HCEC 1CT (cell line): Measurements from ENCODE around the gene COL4A2.
"Not testable (repeated sequence)": the region's sequence is repeated elsewhere in the genome, so short reads cannot be mapped to it uniquely, and the experiment has no call there.

Experiments used
- DNase-seq: peaks from one replicate; pipeline ENCODE4 v3.0.0-alpha.2; 2017

Gene COL4A2

GRCh38 chr13:110387451-110388107 is 80.5 kb downstream of the COL4A2 start:
- DNase-seq: peak; percentile 80

GRCh38 chr13:110388108-110388943 is 81.2 kb downstream of the COL4A2 start:
- DNase-seq: peak; percentile 77

- peak; percentile 98 for DNase-seq
Observed at GRCh38 chr13:110390567-110390966, 83.5 kb downstream of the COL4A2 start.

GRCh38 chr13:110391273-110391672 is 84.2 kb downstream of the COL4A2 start:
- DNase-seq: peak; percentile 37

GRCh38 chr13:110392510-110393240 is 85.6 kb downstream of the COL4A2 start:
- no peak for DNase-seq

- DNase-seq: peak; percentile 56
Observed at GRCh38 chr13:110393761-110394160, 86.7 kb downstream of the COL4A2 start.

GRCh38 chr13:110394371-110394841 is 87.3 kb downstream of the COL4A2 start:
- DNase-seq: peak; percentile 100

- not testable (repeated sequence) for DNase-seq
Observed at GRCh38 chr13:110395616-110396015, 88.5 kb downstream of the COL4A2 start.

GRCh38 chr13:110396476-110396875 is 89.4 kb downstream of the COL4A2 start:
- no peak for DNase-seq

GRCh38 chr13:110396913-110397381 is 89.9 kb downstream of the COL4A2 start:
- DNase-seq: peak; percentile 100

- peak; percentile 76 for DNase-seq
Observed at GRCh38 chr13:110397436-110398115, 90.5 kb downstream of the COL4A2 start.

GRCh38 chr13:110398564-110399507 is 91.8 kb downstream of the COL4A2 start:
- DNase-seq: no peak

GRCh38 chr13:110399801-110400200 is 92.7 kb downstream of the COL4A2 start:
- DNase-seq: no peak

- DNase-seq: peak; percentile 69
Observed at GRCh38 chr13:110400786-110401533, 93.9 kb downstream of the COL4A2 start.

- no peak for DNase-seq
Observed at GRCh38 chr13:110402299-110403069, 95.4 kb downstream of the COL4A2 start.

- DNase-seq: peak; percentile 34
Observed at GRCh38 chr13:110403315-110403714, 96.2 kb downstream of the COL4A2 start.

GRCh38 chr13:110403721-110404120 is 96.6 kb downstream of the COL4A2 start:
- DNase-seq: no peak

- no peak for DNase-seq
Observed at GRCh38 chr13:110404321-110404720, 97.2 kb downstream of the COL4A2 start.

- peak; percentile 71 for DNase-seq
Observed at GRCh38 chr13:110405597-110406450, 98.7 kb downstream of the COL4A2 start.
